ENCODE results near the gene MRTO4.

Gene MRTO4

GRCh38 chr1:19257178-19257914, 5.7 kb downstream of the MRTO4 start:
- no peak overlapping the region for H3K27ac ChIP-seq (ENCODE audit: low read length)
- peaks cover 68% of the 10 kb centered on the region for H4K20me1 ChIP-seq (ENCODE audit: insufficient read depth, low read length)
- no peak overlapping the region for H3K4me2 ChIP-seq (ENCODE audit: insufficient read depth, low read length)
- no peak overlapping the region for H2AFZ ChIP-seq (ENCODE audit: low read depth, low read length)
- no peaks in the 10 kb centered on the region for H3K27me3 ChIP-seq (ENCODE audit: insufficient read depth, low read length, poor library complexity)
- TF ChIP-seq EZH2 (IDR thresholded peaks at IDR 0.05; ENCODE audit: borderline replicate concordance, low read depth, low read length, severe bottlenecking) = no peak
- TF ChIP-seq CTCF (IDR thresholded peaks at IDR 0.05; ENCODE audit: borderline replicate concordance, extremely low read depth, low read length, poor library complexity, severe bottlenecking) = no peak
- H3K9ac ChIP-seq (ENCODE audit: low read depth, low read length) = no peak overlapping the region
- peaks cover 22% of the 10 kb centered on the region for H3K4me1 ChIP-seq (ENCODE audit: insufficient read depth, low read length)
- H3K9me3 ChIP-seq (ENCODE audit: insufficient read depth, low read length, severe bottlenecking) = no peaks in the 10 kb centered on the region
- H3K4me3 ChIP-seq (ENCODE audit: low read depth in 1 of 2, low read length in 2 of 2) = no peak overlapping the region
- H3K79me2 ChIP-seq (ENCODE audit: insufficient read depth, low read length) = peaks cover 40% of the 10 kb centered on the region
- ATAC-seq (ENCODE audit: insufficient read depth, low read depth) = no peak
- DNase-seq = no peak
- H3K36me3 ChIP-seq (ENCODE audit: insufficient read depth, low read length) = peaks cover 61% of the 10 kb centered on the region

- H3K9ac ChIP-seq (ENCODE audit: low read depth, low read length) = no peak overlapping the region
- no peak overlapping the region for H2AFZ ChIP-seq (ENCODE audit: low read depth, low read length)
- H3K4me3 ChIP-seq (ENCODE audit: low read depth in 1 of 2, low read length in 2 of 2) = no peak overlapping the region
- TF ChIP-seq EZH2 (IDR thresholded peaks at IDR 0.05; ENCODE audit: borderline replicate concordance, low read depth, low read length, severe bottlenecking) = no peak
- TF ChIP-seq CTCF (IDR thresholded peaks at IDR 0.05; ENCODE audit: borderline replicate concordance, extremely low read depth, low read length, poor library complexity, severe bottlenecking) = no peak
- H3K9me3 ChIP-seq (ENCODE audit: insufficient read depth, low read length, severe bottlenecking) = no peaks in the 10 kb centered on the region
- no peak overlapping the region for H3K27ac ChIP-seq (ENCODE audit: low read length)
- H3K36me3 ChIP-seq (ENCODE audit: insufficient read depth, low read length) = peaks cover 61% of the 10 kb centered on the region
- H3K27me3 ChIP-seq (ENCODE audit: insufficient read depth, low read length, poor library complexity) = no peaks in the 10 kb centered on the region
- peaks cover 30% of the 10 kb centered on the region for H3K79me2 ChIP-seq (ENCODE audit: insufficient read depth, low read length)
- peaks cover 13% of the 10 kb centered on the region for H3K4me1 ChIP-seq (ENCODE audit: insufficient read depth, low read length)
- H4K20me1 ChIP-seq (ENCODE audit: insufficient read depth, low read length) = peaks cover 60% of the 10 kb centered on the region
- no peak for ATAC-seq (ENCODE audit: insufficient read depth, low read depth)
- DNase-seq = no peak
- no peak overlapping the region for H3K4me2 ChIP-seq (ENCODE audit: insufficient read depth, low read length)
These were observed 6.7 kb downstream of the MRTO4 start for GRCh38 chr1:19258353-19258752.

- ATAC-seq (ENCODE audit: insufficient read depth, low read depth) (peak; percentile 21; the same call in 2 of the 3 replicates), DNase-seq (no peak)
- no peaks in the 10 kb centered on the region for H3K4me1 ChIP-seq (ENCODE audit: insufficient read depth, low read length)
- peaks cover 8% of the 10 kb centered on the region; the same call in 1 of the 2 replicates for H3K79me2 ChIP-seq (ENCODE audit: insufficient read depth, low read length)
- H3K4me3 ChIP-seq (ENCODE audit: low read depth in 1 of 2, low read length in 2 of 2) = no peak overlapping the region
- peaks cover 52% of the 10 kb centered on the region for H3K36me3 ChIP-seq (ENCODE audit: insufficient read depth, low read length)
- H3K9ac ChIP-seq (ENCODE audit: low read depth, low read length) = no peak overlapping the region
- H3K9me3 ChIP-seq (ENCODE audit: insufficient read depth, low read length, severe bottlenecking) = no peaks in the 10 kb centered on the region
- no peak overlapping the region for H3K27ac ChIP-seq (ENCODE audit: low read length)
- H2AFZ ChIP-seq (ENCODE audit: low read depth, low read length) = no peak overlapping the region
- no peaks in the 10 kb centered on the region for H3K27me3 ChIP-seq (ENCODE audit: insufficient read depth, low read length, poor library complexity)
- peaks cover 39% of the 10 kb centered on the region; the same call in 1 of the 2 replicates for H4K20me1 ChIP-seq (ENCODE audit: insufficient read depth, low read length)
- TF ChIP-seq CTCF (IDR thresholded peaks at IDR 0.05; ENCODE audit: borderline replicate concordance, extremely low read depth, low read length, poor library complexity, severe bottlenecking) = no peak
- TF ChIP-seq EZH2 (IDR thresholded peaks at IDR 0.05; ENCODE audit: borderline replicate concordance, low read depth, low read length, severe bottlenecking) = no peak
- H3K4me2 ChIP-seq (ENCODE audit: insufficient read depth, low read length) = no peak overlapping the region
These were observed 8.9 kb downstream of the MRTO4 start for GRCh38 chr1:19260211-19261138.

Data from DND-41 (cell line).